Stimulated activated memory B cell treated with anti-CD40 and anti-IgM and Interleukin-4, amounts not matched to agents 10 μg/mL and 1 μg/mL and 100 μg/mL, for 72 hours (primary cell): ENCODE measurements around the gene ZNF879.
A peak's percentile ranks its signal among the peaks of the same experiment; 100 is the strongest.

ENCODE experiments used
- ATAC-seq: fragments of 150-1000 bp; cut with Tn5 transposase; 2 replicates; pipeline ENCODE4 v1.10.0; 2021
- H3K27ac Mint-ChIP-seq: one replicate; pipeline ENCODE4 v1.8.0; 2022; ENCODE audit warnings: mild to moderate bottlenecking, mixed read lengths
- H3K27me3 Mint-ChIP-seq: one replicate; pipeline ENCODE4 v1.8.0; 2022; ENCODE audit warnings: mixed read lengths
- H3K36me3 Mint-ChIP-seq: one replicate; pipeline ENCODE4 v1.8.0; 2022; ENCODE audit warnings: mixed read lengths
- H3K4me1 Mint-ChIP-seq: one replicate; pipeline ENCODE4 v1.8.0; 2022; ENCODE audit warnings: mixed read lengths
- H3K4me3 Mint-ChIP-seq: one replicate; pipeline ENCODE4 v1.8.0; 2022; ENCODE audit warnings: mild to moderate bottlenecking, moderate library complexity, mixed read lengths
- H3K9me3 Mint-ChIP-seq: one replicate; pipeline ENCODE4 v1.8.0; 2022; ENCODE audit warnings: mixed read lengths

Gene ZNF879

DNA sequence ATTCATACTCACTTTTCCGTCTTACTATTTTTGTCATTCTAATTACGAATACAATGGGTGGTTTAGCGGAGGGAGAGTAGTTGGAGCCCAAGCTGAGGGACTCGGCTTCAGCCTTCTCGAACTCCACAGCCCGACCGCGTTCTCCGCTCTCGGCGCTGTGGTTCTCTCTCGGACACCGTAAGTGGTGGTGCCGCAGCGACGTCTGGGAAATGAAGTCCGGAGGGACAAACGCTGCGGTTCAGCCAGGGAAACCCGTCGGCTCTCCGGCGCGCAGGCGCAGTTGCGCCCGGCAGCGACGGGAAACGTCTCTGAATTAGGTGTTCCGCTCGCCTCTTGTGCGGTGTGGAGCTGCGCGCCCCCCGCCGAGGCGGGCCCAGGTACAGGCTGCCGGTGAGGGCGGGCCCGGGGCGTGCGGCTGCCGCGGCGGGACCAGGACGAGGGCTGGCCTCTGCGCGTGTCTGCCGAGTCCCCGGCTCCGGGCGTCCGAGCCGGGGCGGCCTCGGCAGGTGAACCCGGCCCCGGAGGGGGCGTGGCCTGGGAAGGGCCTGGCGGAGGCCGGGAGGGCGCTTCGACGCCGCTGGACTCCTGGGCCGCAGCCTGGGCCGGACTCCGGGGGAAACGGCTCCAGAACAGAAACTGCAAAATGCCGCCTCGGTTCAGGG, at the start of gene ZNF879:
Gene ZNF879 (plus strand): TSS at position 277 of the 662 bp plus-strand sequence. CDS start 1,201 bp downstream, outside the sequence.
- Mint-ChIP-seq H3K9me3 (peaks cover 11% of the 10 kb centered on the region), H3K4me1 (peaks cover 13% of the 10 kb centered on the region), H3K36me3 (peaks cover 37% of the 10 kb centered on the region), H3K4me3 (peak within 1 kb of the TSS; percentile 97), H3K27ac (peak within 1 kb of the TSS; percentile 88), H3K27me3 (no peaks in the 10 kb centered on the region)
- peak; percentile 96 for ATAC-seq

- Mint-ChIP-seq H3K27me3 (peaks cover 12% of the 10 kb centered on the region), H3K9me3 (peaks cover 19% of the 10 kb centered on the region), H3K4me3 (no peak overlapping the region), H3K27ac (no peak overlapping the region), H3K36me3 (no peaks in the 10 kb centered on the region), H3K4me1 (no peaks in the 10 kb centered on the region)
- no peak for ATAC-seq
These were observed 42.2 kb upstream of the ZNF879 start for GRCh38 chr5:178981381-178981780.

DNA sequence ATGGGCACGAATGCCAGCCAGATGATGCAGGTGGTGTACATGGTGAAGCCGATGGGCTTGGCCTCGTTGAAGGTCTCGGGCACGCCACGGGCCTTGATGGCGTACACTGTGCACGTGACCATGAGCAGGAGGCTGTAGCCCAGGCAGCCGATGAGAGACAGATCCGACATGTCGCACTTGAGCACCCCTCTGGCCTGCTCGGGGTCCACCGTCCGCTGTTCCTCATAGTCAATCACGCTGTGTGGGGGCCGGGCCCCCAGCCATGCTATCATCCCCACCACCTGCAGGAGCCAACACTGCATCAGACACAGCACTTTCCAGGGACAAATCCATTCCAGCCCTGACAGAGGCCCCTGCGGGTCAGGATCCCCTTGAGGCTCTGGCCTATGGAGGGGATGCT, 40.7 kb upstream of the ZNF879 start:
- H3K27ac Mint-ChIP-seq = no peak overlapping the region
- H3K36me3 Mint-ChIP-seq = no peaks in the 10 kb centered on the region
- peaks cover 12% of the 10 kb centered on the region for H3K27me3 Mint-ChIP-seq
- peaks cover 16% of the 10 kb centered on the region for H3K9me3 Mint-ChIP-seq
- H3K4me3 Mint-ChIP-seq = no peak overlapping the region
- H3K4me1 Mint-ChIP-seq = no peaks in the 10 kb centered on the region
- ATAC-seq = no peak

DNA sequence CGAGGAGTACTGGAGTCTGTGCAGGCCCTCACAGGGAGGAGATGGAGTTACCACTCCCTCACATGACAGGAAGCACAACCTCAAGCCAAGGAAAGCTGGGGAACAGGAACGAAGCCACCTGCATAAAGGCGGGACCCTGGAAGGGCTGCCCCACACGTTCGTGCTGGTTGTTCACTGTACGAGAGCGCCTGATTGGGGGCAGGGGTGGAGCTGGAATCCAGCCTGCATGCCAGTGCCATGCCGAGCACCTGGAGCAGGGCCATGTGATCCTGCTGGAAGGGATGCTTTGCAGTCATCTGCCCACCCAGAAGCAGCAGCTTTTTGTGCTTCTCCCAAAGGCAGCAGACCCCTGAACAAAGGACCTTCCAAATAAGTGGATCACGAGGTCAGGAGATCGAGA, 39.9 kb upstream of the ZNF879 start:
- Mint-ChIP-seq H3K36me3 (no peaks in the 10 kb centered on the region), H3K4me3 (no peak overlapping the region), H3K27ac (no peak overlapping the region), H3K4me1 (no peaks in the 10 kb centered on the region), H3K9me3 (peaks cover 17% of the 10 kb centered on the region), H3K27me3 (peaks cover 12% of the 10 kb centered on the region)
- no peak for ATAC-seq

GRCh38 chr5:178984145-178985072, 39.2 kb upstream of the ZNF879 start:
- no peaks in the 10 kb centered on the region for H3K36me3 Mint-ChIP-seq
- no peak overlapping the region for H3K4me3 Mint-ChIP-seq
- H3K4me1 Mint-ChIP-seq = no peaks in the 10 kb centered on the region
- no peak for ATAC-seq
- H3K27ac Mint-ChIP-seq = no peak overlapping the region
- H3K27me3 Mint-ChIP-seq = peaks cover 12% of the 10 kb centered on the region
- H3K9me3 Mint-ChIP-seq = peaks cover 18% of the 10 kb centered on the region

DNA sequence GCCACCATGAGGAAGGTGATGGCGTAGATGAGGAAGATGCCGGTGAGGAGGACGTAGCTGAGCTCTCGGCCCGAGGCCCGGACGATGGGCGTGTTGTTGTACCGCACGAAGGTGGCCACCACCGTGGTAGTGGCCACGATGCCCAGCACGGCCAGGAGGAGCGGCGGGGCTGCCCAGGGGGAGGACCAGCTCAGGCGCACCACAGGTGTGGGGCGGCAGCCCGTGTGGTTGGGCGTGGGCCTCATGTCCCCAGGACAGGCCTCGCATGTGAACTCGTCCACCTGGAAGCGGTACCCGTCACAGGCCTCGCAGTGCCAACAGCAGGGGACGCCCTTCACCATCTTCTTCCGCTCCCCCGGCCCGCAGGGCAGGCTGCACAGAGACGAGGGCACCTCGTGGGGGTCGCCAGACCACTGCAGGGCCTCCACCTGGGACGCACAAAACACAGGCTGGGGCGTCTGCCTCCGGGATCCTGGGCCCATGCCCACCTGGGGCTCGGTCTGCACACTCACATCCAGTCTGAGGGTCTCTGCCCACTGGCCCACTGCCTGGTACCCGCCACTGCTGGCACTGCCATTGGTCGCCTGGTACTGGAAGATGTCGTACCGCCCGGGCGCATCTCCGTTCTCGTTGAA, 37.2 kb upstream of the ZNF879 start:
- no peak overlapping the region for H3K27ac Mint-ChIP-seq
- no peak overlapping the region for H3K4me3 Mint-ChIP-seq
- peaks cover 1% of the 10 kb centered on the region for H3K27me3 Mint-ChIP-seq
- H3K4me1 Mint-ChIP-seq = no peaks in the 10 kb centered on the region
- H3K36me3 Mint-ChIP-seq = no peaks in the 10 kb centered on the region
- ATAC-seq = no peak
- H3K9me3 Mint-ChIP-seq = peaks cover 21% of the 10 kb centered on the region

DNA sequence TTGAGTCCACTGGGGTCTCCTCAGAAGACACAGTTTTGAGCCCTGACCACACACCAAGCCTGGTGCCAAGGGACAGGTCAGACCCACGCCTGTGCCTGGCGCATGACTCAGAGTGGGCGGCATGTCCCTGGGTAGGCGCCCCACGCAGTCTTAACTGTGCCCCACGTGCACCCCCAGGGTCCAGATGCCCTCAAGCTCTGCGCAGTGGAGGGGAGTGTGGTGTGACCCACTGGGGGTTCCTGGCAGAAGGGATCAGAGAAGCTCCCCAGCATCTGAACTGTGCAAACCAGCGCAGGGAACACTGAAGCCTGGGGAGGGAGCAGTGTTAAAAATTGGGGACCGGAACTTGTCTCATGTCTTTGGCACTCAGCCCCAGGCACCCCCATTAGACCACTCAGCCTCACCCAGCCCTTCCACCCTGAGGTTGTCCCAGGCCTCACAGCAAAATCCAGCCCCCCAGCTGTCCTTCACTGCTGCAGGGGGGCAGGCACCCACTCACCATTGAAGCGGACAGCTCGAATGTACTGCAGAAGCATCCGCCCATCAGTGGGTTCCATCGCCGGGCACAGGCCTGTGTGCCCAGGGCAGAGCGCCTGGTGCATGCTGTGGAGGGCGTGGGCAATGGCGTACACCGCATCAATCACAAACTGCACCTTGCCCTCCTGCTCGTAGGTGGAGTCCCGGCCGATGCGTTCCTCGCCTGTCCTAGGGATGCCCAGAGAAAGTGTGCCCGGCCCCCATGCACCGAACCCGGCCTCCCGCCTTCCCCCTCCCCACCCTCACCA, 35.0 kb upstream of the ZNF879 start:
- ATAC-seq = no peak

DNA sequence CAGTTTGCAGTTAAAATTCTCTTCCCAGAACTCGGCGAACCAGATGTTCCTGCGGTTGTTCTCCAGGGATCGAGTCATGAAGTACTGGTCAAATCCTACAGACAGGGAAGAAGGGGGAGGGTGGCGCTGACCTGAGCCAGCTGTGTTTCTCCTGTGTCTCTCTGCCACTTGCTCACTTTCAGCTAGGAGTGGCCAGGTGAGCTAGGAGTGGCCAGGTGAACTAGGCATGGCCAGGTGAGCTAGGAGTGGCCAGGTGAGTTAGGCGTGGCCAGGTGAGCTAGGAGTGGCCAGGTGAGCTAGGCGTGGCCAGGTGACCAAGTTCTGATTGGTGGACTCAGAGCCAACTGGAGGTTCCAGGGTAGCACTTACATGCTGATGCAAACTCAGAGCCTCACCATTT, 34.3 kb upstream of the ZNF879 start:
- Mint-ChIP-seq H3K4me3 (no peak overlapping the region), H3K9me3 (peaks cover 27% of the 10 kb centered on the region), H3K27me3 (peaks cover 28% of the 10 kb centered on the region), H3K36me3 (no peaks in the 10 kb centered on the region), H3K27ac (no peak overlapping the region), H3K4me1 (no peaks in the 10 kb centered on the region)
- ATAC-seq = no peak

More for the DNA sequence above, 35.0 kb upstream of the ZNF879 start:
- no peaks in the 10 kb centered on the region for H3K4me1 Mint-ChIP-seq
- H3K9me3 Mint-ChIP-seq = peaks cover 27% of the 10 kb centered on the region
- no peak overlapping the region for H3K4me3 Mint-ChIP-seq
- no peaks in the 10 kb centered on the region for H3K36me3 Mint-ChIP-seq
- no peak overlapping the region for H3K27ac Mint-ChIP-seq
- peaks cover 23% of the 10 kb centered on the region for H3K27me3 Mint-ChIP-seq

DNA sequence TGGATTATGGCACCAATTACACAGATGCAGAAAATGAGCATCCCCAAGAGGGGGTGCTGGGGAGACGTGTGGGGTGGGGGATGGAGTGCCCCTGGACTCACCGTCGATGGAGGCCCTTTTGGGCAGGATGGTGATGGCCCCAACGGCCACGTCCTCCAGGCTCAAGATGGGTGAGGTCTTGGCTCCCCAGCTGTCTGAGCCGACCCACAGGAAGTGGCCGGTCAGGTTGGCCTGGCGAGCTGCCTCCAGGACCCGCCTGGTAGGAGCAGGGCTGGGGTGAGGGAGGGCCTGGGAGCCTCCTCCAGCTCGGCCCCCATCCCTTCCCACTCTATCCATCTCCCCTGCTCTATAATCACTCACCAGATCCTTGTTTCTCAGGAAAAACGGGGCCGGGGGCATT, 33.1 kb upstream of the ZNF879 start:
- H3K27me3 Mint-ChIP-seq = peaks cover 34% of the 10 kb centered on the region
- no peak for ATAC-seq
- no peak overlapping the region for H3K4me3 Mint-ChIP-seq
- H3K27ac Mint-ChIP-seq = no peak overlapping the region
- no peaks in the 10 kb centered on the region for H3K4me1 Mint-ChIP-seq
- peaks cover 27% of the 10 kb centered on the region for H3K9me3 Mint-ChIP-seq
- H3K36me3 Mint-ChIP-seq = no peaks in the 10 kb centered on the region

GRCh38 chr5:178991190-178992145, 32.1 kb upstream of the ZNF879 start:
- Mint-ChIP-seq H3K4me1 (no peaks in the 10 kb centered on the region), H3K4me3 (no peak overlapping the region), H3K36me3 (no peaks in the 10 kb centered on the region), H3K27me3 (peaks cover 43% of the 10 kb centered on the region), H3K27ac (no peak overlapping the region), H3K9me3 (peaks cover 21% of the 10 kb centered on the region)
- no peak for ATAC-seq

DNA sequence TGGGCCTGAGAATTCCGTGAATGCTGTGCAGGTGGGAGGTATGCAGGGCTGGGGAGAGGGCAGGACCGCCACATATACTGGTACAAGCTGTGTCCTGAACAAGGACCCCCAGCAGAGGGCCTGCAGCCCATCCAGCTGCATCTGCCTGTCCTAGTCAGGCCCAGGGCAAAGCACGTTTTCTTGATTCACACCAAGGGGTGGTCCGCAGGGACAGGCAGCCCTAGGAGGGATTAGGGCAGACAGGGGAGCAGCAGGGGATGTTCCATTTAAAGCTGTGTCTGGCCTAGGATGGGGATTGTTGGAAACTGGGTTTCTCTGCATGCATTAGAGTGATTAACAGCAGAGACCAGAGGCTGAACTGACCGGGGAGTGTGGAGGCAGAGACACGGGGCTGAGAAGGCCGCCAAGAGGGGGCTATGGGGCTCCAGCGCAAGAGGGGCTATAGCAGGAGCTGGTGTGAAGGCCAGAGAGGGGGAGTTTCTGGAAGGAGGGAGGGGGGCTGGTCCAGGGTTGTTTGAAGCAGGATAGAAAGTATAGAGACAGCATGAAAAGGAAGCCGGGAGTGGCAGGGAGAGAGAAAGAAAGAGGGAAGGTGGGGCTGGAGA, 31.2 kb upstream of the ZNF879 start:
- H3K27ac Mint-ChIP-seq = no peak overlapping the region
- no peak overlapping the region for H3K4me3 Mint-ChIP-seq
- no peak for ATAC-seq
- H3K36me3 Mint-ChIP-seq = no peaks in the 10 kb centered on the region
- H3K4me1 Mint-ChIP-seq = no peaks in the 10 kb centered on the region
- H3K27me3 Mint-ChIP-seq = peaks cover 53% of the 10 kb centered on the region
- H3K9me3 Mint-ChIP-seq = peaks cover 20% of the 10 kb centered on the region

GRCh38 chr5:178993236-178993765, 30.3 kb upstream of the ZNF879 start:
- no peak for ATAC-seq
- H3K4me1 Mint-ChIP-seq = no peaks in the 10 kb centered on the region
- peaks cover 15% of the 10 kb centered on the region for H3K9me3 Mint-ChIP-seq
- H3K36me3 Mint-ChIP-seq = no peaks in the 10 kb centered on the region
- no peak overlapping the region for H3K27ac Mint-ChIP-seq
- peaks cover 53% of the 10 kb centered on the region for H3K27me3 Mint-ChIP-seq
- no peak overlapping the region for H3K4me3 Mint-ChIP-seq

- Mint-ChIP-seq H3K36me3 (no peaks in the 10 kb centered on the region), H3K4me1 (no peaks in the 10 kb centered on the region), H3K27me3 (peaks cover 58% of the 10 kb centered on the region), H3K27ac (no peak overlapping the region), H3K9me3 (peaks cover 15% of the 10 kb centered on the region), H3K4me3 (no peak overlapping the region)
- ATAC-seq = no peak
These were observed 29.5 kb upstream of the ZNF879 start for GRCh38 chr5:178993955-178994579.
